RWPE2 (cell line): ENCODE data around the gene ABHD4.
"Not testable (repeated sequence)": the region's sequence is repeated elsewhere in the genome, so short reads cannot be mapped to it uniquely, and the experiment has no call there.

Experiments
- ATAC-seq: fragments of 200-7000 bp; cut with Tn5 transposase; 3 replicates; pipeline ENCODE4 v1.9.1; 2021; ENCODE audit warnings: low read depth
- DNase-seq: peaks from one replicate; pipeline ENCODE4 v3.0.0-alpha.2; 2020; ENCODE audit warnings: low spot score
- H3K27ac ChIP-seq: fragments of 450-650 bp; 2 replicates; pipeline ENCODE4 v1.5.1; 2017; ENCODE audit warnings: mild to moderate bottlenecking; ENCODE audit not compliant: poor library complexity, severe bottlenecking
- H3K27me3 ChIP-seq: fragments of 250-450 bp; sonication (Bioruptor Pico); 2 replicates; pipeline ENCODE4 v1.5.1; 2021; ENCODE audit warnings: mild to moderate bottlenecking, moderate library complexity; ENCODE audit not compliant: insufficient read depth, poor library complexity, severe bottlenecking
- H3K36me3 ChIP-seq: fragments of 250-450 bp; sonication (Bioruptor Pico); 2 replicates; pipeline ENCODE4 v1.5.1; 2020; ENCODE audit warnings: low read depth, mild to moderate bottlenecking, moderate library complexity
- H3K4me1 ChIP-seq: fragments of 250-450 bp; sonication (Bioruptor Pico); 2 replicates; pipeline ENCODE4 v1.5.1; 2021; ENCODE audit warnings: mild to moderate bottlenecking, moderate library complexity; ENCODE audit not compliant: insufficient read depth, poor library complexity, severe bottlenecking
- H3K4me3 ChIP-seq: fragments of 250-450 bp; sonication (Bioruptor Pico); 2 replicates; pipeline ENCODE4 v1.5.1; 2021; ENCODE audit warnings: mild to moderate bottlenecking, moderate library complexity; ENCODE audit not compliant: severe bottlenecking
- H3K9me3 ChIP-seq: fragments of 250-450 bp; sonication (Bioruptor Pico); 2 replicates; pipeline ENCODE4 v1.5.1; 2021; ENCODE audit warnings: mild to moderate bottlenecking, moderate library complexity; ENCODE audit not compliant: severe bottlenecking
- TF ChIP-seq, protein P1 (sequence below): fragments of 450-650 bp; IDR thresholded peaks from one replicate; pipeline ENCODE4 v1.5.1; 2017; ENCODE audit warnings: mild to moderate bottlenecking, moderate library complexity; ENCODE audit not compliant: poor library complexity, severe bottlenecking

ABHD4 gene

DNA sequence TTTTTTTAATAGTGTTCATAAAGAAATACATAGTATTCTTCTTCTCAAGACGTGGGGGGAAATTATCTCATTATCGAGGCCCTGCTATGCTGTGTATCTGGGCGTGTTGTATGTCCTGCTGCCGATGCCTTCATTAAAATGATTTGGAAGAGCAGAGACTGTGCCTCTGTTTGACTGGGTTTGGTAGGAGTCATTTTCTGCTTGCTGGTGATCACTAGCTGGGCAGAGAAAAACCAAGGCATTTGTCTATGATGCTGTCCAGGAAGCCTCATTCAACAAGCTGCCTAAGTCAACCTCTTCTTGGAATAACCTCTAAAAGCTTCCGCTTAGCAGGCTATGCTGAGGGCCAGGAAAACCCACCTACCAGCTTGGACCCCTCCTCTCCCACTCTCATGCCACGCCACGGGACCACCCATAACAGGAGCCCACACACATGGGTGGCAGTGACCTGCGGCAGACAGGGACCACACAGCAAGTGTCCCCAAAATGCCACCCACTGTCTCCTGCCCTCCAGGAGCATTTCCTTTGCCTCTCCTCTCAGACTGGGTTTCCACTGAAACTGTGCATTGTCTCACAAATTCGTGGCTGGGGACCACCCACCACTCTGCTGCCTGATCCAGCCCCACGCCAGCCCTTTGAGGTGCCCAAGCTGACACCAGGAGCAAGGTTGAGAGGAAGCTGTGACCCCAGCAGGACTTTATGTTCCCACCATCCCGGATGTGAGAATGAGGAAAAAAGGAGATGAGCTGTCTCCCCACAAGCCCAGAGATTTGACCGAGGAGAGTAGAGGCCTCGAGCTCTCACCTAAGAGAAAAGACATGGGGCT is 45.9 kb upstream of the ABHD4 start:
- TF ChIP-seq, protein P1, sequence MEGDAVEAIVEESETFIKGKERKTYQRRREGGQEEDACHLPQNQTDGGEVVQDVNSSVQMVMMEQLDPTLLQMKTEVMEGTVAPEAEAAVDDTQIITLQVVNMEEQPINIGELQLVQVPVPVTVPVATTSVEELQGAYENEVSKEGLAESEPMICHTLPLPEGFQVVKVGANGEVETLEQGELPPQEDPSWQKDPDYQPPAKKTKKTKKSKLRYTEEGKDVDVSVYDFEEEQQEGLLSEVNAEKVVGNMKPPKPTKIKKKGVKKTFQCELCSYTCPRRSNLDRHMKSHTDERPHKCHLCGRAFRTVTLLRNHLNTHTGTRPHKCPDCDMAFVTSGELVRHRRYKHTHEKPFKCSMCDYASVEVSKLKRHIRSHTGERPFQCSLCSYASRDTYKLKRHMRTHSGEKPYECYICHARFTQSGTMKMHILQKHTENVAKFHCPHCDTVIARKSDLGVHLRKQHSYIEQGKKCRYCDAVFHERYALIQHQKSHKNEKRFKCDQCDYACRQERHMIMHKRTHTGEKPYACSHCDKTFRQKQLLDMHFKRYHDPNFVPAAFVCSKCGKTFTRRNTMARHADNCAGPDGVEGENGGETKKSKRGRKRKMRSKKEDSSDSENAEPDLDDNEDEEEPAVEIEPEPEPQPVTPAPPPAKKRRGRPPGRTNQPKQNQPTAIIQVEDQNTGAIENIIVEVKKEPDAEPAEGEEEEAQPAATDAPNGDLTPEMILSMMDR, result no peak
- no peak for ATAC-seq
- Histone ChIP-seq H3K4me3 (no peak overlapping the region), H3K27ac (no peak overlapping the region), H3K4me1 (peaks cover 29% of the 10 kb centered on the region), H3K36me3 (no peaks in the 10 kb centered on the region), H3K9me3 (no peaks in the 10 kb centered on the region), H3K27me3 (no peaks in the 10 kb centered on the region)
- DNase-seq, result no peak

DNA sequence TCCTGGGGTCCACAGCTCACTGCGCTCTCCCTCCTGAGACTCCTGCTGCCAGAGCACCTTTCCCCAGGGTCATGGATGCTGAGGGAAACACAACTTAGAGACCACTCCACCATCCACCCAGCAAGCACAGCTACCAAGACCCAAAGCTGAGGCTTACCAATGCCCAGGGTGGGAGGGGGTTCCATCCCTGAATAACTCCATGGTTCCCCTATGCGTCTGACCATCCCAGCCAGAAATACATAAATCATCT is 45.3 kb upstream of the ABHD4 start:
- Histone ChIP-seq H3K9me3 (no peaks in the 10 kb centered on the region), H3K27ac (no peak overlapping the region), H3K36me3 (no peaks in the 10 kb centered on the region), H3K4me3 (no peak overlapping the region), H3K4me1 (peaks cover 29% of the 10 kb centered on the region), H3K27me3 (no peaks in the 10 kb centered on the region)
- no peak for DNase-seq
- ATAC-seq, result no peak
- TF ChIP-seq, protein P1, result no peak

DNA sequence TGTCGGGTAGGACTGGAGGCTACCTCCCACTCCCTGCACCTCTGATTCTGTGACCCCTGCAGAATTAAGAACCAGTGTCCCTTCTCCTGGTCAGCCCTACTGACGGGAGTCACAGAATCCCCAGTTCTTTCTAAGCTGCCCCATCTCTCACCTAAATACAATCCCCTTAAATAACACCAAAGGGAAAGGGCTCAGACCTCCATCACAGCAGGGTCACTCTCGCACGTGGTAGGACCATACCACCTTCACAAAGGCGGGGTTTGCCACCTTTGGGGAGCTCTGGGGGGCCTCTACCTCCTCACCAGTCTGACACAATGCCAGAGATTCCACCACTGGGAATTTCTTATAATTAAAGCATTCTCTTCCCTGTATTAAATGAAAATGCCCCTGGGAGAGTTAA is 44.7 kb upstream of the ABHD4 start:
- peaks cover 29% of the 10 kb centered on the region for H3K4me1 ChIP-seq
- no peak overlapping the region for H3K4me3 ChIP-seq
- no peak for DNase-seq
- TF ChIP-seq, protein P1, result no peak
- no peaks in the 10 kb centered on the region for H3K9me3 ChIP-seq
- H3K36me3 ChIP-seq, result no peaks in the 10 kb centered on the region
- no peak overlapping the region for H3K27ac ChIP-seq
- H3K27me3 ChIP-seq, result no peaks in the 10 kb centered on the region
- ATAC-seq, result no peak

DNA sequence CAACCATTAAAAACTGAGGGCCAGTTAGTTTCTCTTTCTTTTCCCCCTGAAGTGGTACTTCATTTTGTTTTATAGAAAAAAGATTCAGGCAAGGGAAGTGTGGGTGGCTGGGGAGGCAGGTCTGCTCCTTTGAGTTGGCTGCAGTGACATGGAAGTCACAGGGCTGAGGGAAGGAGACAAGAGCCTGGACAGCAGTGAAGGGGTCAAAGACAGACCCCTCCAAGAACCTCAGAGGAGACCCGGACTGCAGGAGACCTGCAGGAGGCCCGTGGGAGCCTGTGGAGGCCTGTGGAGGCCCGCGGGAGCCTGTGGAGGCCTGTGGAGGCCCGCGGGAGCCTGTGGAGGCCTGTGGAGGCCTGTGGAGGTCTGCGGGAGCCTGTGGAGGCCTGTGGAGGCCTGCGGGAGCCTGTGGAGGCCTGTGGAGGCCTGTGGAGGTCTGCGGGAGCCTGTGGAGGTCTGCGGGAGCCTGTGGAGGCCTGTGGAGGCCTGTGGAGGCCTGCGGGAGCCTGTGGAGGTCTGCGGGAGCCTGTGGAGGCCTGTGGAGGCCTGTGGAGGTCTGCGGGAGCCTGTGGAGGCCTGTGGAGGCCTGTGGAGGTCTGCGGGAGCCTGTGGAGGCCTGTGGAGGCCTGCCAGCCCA is 44.1 kb upstream of the ABHD4 start:
- not testable (repeated sequence) for H3K9me3 ChIP-seq, H3K27ac ChIP-seq, H3K27me3 ChIP-seq, H3K4me3 ChIP-seq, H3K36me3 ChIP-seq, DNase-seq, ATAC-seq
- peaks cover 29% of the 10 kb centered on the region for H3K4me1 ChIP-seq

DNA sequence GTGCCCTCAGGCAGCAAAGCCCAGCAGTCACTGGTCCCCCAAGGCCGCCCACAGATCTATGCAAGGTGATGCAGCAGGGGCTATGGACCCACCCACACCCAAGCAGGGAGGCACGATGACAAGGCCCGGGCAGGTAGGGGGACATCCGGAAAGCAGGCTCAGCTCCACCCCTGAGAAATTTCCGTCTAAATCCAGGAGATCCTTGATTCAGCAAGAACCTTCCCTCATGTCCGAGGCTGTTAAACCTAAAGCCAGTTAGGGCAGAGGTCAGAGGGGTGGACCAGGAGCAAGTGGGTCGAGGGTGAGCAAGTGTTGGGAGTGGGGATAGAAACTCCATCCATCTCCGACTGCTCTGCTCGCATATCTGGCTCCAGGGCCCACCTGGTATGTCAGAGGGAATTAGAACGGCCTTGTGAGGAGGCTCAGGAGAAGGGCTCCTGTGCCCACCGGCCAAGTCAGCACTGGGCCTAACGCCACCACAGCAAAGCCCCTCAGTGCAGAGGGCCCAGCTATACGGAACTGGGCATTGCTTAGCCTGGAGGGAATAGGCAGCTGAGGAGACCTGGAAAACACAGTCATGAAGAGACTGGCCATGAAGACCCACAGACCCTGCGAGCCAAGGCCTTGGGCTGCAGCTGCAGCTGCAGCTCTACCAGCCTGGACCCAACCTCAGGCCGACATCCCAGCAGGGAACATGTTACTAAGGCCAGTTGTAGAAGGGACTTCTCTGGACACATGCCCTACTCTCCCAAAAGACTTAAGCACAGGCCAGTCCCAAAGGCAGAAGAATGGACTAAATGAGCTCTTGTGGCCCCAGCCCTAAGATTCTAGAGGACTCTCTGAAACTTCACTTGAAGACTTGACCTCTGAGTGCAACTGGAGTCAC is 43.4 kb upstream of the ABHD4 start:
- Histone ChIP-seq H3K9me3 (no peaks in the 10 kb centered on the region), H3K36me3 (no peaks in the 10 kb centered on the region), H3K27ac (peak overlapping the region; percentile 90), H3K4me3 (no peak overlapping the region), H3K27me3 (no peaks in the 10 kb centered on the region), H3K4me1 (peaks cover 29% of the 10 kb centered on the region)
- DNase-seq (no peak), ATAC-seq (no peak)
- TF ChIP-seq, protein P1, result no peak
